IPS-20b (cell line): ENCODE measurements around the gene SSTR5.
"Not testable (repeated sequence)": the region's sequence is repeated elsewhere in the genome, so short reads cannot be mapped to it uniquely, and the experiment has no call there.

Experiments
- H3K27ac ChIP-seq: one replicate; pipeline ENCODE4 v1.5.1; 2013; ENCODE audit warnings: low read length
- H3K27me3 ChIP-seq: 2 replicates; pipeline ENCODE4 v1.6.1; 2013; ENCODE audit warnings: mild to moderate bottlenecking, low read length, inconsistent platforms; ENCODE audit not compliant: insufficient read depth
- H3K36me3 ChIP-seq: 2 replicates; pipeline ENCODE4 v1.6.1; 2013; ENCODE audit warnings: low read depth, mild to moderate bottlenecking, inconsistent platforms, low read length, moderate library complexity; ENCODE audit not compliant: insufficient read depth
- H3K4me1 ChIP-seq: 2 replicates; pipeline ENCODE4 v1.6.1; 2013; ENCODE audit warnings: mild to moderate bottlenecking, control low read depth, inconsistent platforms, low read length, moderate library complexity; ENCODE audit not compliant: insufficient read depth
- H3K4me3 ChIP-seq: 2 replicates; pipeline ENCODE4 v1.5.1; 2013; ENCODE audit warnings: mild to moderate bottlenecking, low read length, inconsistent platforms
- H3K9ac ChIP-seq: 2 replicates; pipeline ENCODE4 v1.6.1; 2013; ENCODE audit warnings: low read depth, mild to moderate bottlenecking, inconsistent platforms, low read length, moderate library complexity
- H3K9me3 ChIP-seq: 2 replicates; pipeline ENCODE4 v1.6.1; 2013; ENCODE audit warnings: mild to moderate bottlenecking, low read depth, low read length, inconsistent platforms; ENCODE audit not compliant: insufficient read depth

The SSTR5 gene

DNA sequence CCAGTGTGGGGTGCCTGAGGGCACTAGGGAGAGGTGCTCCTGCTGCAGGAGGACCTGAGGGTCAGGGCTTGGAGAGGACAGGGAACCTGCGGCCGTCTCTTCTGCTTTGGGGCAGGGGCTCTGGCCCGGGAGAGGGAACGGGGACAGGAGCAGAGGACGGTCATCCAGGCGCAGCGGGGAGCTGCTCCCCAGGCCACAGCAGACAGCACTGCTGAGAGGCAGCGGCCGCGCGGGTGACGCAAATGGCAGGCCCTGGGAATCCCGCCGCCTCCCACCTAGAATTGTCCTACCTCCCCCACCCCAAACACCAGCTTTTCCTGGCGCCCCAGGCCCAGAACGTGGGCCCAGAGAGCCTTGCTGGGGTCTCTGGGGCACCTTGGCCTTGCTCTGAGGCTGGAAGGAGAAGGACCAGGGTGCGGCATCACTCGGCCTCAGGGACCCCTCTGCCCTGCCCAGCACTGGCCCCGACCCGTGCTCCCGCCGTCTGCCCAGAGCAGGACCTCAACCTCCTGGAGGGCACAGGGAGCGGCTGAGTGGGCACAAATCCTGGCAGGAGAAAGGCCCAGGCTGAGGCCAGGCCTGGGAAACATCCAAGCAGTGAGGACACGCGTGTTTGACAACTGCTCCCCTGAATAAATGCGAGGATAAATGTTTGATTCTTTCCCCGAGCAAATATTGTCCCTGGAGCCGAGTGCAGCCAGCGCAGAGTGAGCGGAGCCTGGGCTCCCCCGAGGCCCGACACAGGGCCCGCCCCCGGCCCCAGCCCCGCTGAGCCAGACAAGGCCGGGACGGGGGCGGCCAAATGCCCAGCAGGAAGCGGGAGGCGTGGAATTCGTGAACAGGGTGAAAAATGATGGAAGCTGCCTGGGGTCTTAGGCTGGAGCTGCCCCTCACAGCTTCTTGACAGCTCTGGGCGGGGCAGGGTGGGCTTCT, 8.5 kb downstream of the SSTR5 start:
- no peaks in the 10 kb centered on the region for H3K36me3 ChIP-seq
- H3K27me3 ChIP-seq = no peaks in the 10 kb centered on the region
- no peak overlapping the region for H3K4me3 ChIP-seq
- H3K4me1 ChIP-seq = no peaks in the 10 kb centered on the region
- H3K9me3 ChIP-seq = peaks cover 6% of the 10 kb centered on the region; the same call in 1 of the 2 replicates
- no peak overlapping the region for H3K27ac ChIP-seq
- no peak overlapping the region for H3K9ac ChIP-seq

DNA sequence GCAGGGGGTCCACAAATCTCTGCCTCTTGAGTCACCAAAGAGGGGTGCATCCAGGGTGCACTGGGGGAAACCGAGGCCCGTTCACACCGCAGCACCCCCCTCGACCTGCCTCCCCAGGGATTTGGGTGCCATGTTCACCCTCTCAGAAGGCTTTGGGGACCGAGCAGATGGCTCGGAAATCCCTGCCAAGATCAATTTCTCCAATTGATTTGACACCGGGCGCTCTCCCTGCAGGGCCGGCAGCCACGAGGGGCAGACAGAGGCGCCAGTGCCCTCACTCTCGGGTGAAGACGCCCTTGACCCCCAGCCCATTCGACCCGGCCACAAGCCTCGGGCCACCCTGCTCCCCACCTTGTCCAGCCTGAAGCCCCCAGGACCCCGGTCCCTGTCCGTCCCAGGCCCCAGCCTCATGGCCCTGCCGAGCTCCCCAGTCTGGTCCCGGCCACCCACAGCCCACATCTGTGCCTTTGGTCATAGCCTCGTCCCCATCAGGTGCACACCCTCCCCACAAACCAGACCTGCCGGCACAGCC, 9.3 kb downstream of the SSTR5 start:
- peaks cover 6% of the 10 kb centered on the region; the same call in 1 of the 2 replicates for H3K9me3 ChIP-seq
- H3K36me3 ChIP-seq = no peaks in the 10 kb centered on the region
- no peak overlapping the region for H3K27ac ChIP-seq
- no peak overlapping the region for H3K4me3 ChIP-seq
- no peaks in the 10 kb centered on the region for H3K27me3 ChIP-seq
- H3K9ac ChIP-seq = no peak overlapping the region
- H3K4me1 ChIP-seq = no peaks in the 10 kb centered on the region

DNA sequence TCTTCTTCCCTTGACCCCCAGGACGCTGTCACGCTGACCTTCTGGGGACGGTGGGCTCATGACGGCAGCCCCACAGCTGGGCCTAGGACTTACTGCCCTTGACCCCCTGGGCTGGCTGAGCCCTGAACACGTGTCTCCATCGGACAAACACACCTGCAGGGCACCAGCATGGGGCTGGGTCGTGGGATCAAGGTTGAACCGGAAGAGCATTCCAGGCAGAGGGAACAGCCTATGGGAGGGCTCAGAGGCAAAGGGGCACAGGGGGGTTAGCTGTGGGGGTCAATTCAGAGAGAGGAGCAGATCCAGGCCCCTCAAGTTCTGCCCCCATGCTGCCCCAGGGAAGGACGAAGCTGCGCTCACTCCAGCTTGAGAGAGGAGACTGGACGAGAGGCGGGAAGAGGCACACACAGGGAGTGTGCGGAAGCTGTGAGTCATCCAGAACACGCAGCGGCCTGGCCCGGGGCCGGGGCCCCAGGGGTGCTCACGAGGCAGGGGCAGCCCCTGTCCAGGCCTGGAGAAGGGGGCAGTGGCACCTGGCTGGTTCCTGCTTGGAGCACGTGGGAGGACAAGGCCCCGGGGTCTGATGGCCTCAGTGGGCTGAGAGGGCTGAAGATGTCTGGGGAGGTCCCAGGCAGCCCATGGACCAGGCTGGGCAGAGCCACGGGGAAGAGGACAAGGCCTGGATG, 9.9 kb downstream of the SSTR5 start:
- H3K4me1 ChIP-seq = no peaks in the 10 kb centered on the region
- peaks cover 6% of the 10 kb centered on the region; the same call in 1 of the 2 replicates for H3K9me3 ChIP-seq
- H3K9ac ChIP-seq = no peak overlapping the region
- H3K4me3 ChIP-seq = no peak overlapping the region
- no peaks in the 10 kb centered on the region for H3K36me3 ChIP-seq
- no peak overlapping the region for H3K27ac ChIP-seq
- no peaks in the 10 kb centered on the region for H3K27me3 ChIP-seq

DNA sequence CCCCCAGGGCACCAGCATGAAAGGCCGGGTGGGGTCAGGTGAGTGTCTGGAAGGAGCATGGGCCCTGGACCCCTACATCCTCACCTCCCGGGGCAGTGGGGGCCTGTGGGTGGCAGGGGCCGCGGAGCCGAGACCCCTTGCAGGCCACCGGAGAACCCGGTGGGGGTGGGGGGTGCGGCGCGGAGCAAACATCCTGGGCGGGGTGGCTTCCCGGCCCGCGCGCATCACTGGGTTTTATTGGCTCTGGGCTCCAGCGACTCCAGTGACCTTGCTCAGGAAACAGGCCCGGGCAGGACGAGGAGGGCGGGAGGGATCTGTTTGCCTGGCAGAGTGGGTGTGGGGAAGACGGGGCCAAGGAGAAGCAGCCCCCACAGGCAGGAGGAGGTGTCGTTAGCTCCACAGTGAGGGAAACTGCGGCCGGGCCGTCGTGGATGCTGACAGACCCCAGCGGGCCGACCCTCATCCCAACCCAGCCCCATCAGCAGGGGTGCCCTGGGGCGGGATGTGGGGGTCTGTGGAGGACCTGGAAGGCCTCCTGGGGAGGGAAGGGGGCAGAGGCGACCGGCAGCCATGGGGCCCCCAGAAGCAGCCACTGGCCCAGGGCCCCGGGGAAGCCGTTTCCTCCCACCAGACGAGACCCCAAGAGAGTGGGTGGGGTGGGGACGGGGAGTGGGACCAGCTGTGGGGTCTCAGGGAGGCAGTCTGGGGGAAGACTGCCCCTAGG, 10.6 kb downstream of the SSTR5 start:
- Histone ChIP-seq H3K36me3 (no peaks in the 10 kb centered on the region), H3K9ac (no peak overlapping the region), H3K9me3 (peaks cover 6% of the 10 kb centered on the region; the same call in 1 of the 2 replicates), H3K4me1 (no peaks in the 10 kb centered on the region), H3K27me3 (no peaks in the 10 kb centered on the region), H3K4me3 (no peak overlapping the region), H3K27ac (no peak overlapping the region)

DNA sequence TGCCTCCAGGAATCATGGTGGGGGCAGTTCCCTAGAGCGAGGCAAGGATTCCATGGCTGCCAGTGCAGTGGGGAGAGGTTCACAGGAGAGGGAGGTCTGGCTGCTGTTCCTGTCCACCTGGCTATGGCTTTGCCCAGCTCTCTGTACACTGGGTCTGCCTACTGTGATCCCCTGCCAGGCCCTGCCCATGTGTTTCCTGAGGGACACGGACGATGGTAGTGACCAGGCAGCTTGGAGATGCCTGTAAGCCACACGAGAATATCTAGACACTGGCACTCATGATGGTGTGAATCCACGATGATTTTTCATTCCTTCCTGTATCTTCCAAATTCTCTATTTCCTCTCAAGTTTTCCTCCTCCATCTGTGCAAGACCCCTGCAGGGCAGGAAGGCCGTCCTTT, 12.4 kb downstream of the SSTR5 start:
- Histone ChIP-seq H3K27me3 (no peaks in the 10 kb centered on the region), H3K4me1 (no peaks in the 10 kb centered on the region), H3K9ac (no peak overlapping the region), H3K27ac (no peak overlapping the region), H3K36me3 (no peaks in the 10 kb centered on the region), H3K4me3 (no peak overlapping the region), H3K9me3 (peaks cover 6% of the 10 kb centered on the region; the same call in 1 of the 2 replicates)

DNA sequence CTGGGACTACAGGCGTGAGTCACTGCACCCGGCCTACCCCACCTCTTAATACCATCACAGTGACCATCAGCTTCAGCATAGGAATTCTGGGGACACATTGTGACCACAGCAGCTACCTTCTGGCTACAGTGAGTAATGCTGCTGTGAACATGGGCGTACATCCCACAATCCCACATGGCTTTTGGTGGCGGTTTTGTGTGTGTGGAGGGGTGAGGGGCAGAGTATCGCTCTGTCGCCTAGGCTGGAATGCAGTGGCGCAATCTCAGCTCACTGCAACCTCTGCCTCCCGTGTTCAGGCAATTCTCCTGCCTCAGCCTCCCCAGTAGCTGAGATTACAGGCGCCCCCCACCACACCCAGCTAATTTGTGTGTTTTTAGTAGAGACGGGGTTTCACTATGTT, 13.9 kb downstream of the SSTR5 start:
- not testable (repeated sequence) for H3K9ac ChIP-seq, H3K27ac ChIP-seq, H3K36me3 ChIP-seq, H3K4me3 ChIP-seq, H3K27me3 ChIP-seq, H3K4me1 ChIP-seq, H3K9me3 ChIP-seq

DNA sequence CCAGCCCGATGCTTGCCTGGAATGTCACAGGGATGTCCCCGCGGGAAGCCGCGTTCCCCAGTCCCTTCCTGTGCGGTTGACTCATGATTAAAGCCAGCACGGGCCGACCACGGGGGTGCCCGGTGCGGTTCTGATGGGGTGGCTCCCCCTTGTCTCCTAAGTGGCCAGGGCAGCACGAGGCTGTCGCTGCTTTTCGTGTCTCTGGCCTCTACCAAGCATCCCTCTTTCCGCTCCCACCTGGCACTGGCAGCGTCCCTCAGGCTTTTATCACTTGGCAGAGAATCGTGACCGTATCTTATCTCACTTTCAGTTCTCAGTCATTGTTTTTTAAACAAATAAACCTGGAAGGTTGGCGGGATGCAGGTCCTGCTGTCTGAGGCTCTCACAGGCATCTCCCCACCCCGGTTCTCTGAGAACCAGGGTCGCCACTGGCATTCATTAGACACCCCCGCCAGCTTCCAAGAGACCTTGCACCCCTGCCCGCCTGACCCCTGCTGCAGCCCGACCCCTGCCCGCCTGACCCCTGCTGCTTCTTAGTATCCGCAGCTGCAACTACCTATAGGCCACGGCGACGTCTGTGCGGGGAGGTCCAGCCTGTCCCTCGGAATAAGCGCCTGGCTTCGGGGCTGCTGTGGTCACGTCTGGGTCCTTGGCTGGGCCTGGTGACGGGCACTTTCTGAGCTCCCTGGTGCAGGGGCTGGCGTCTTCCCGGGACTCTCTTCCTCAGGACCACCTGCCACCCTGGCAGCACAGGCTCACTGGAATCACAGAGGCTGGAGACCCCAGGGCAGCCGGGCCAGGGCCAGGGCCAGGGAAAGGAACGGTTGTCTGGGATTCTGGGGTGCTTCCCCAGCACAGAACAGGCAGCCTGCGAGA, 16.0 kb downstream of the SSTR5 start:
- no peak overlapping the region for H3K27ac ChIP-seq
- H3K9ac ChIP-seq = no peak overlapping the region
- no peak overlapping the region for H3K4me3 ChIP-seq
- H3K36me3 ChIP-seq = no peaks in the 10 kb centered on the region
- H3K27me3 ChIP-seq = no peaks in the 10 kb centered on the region
- H3K9me3 ChIP-seq = peaks cover 6% of the 10 kb centered on the region
- H3K4me1 ChIP-seq = no peaks in the 10 kb centered on the region

DNA sequence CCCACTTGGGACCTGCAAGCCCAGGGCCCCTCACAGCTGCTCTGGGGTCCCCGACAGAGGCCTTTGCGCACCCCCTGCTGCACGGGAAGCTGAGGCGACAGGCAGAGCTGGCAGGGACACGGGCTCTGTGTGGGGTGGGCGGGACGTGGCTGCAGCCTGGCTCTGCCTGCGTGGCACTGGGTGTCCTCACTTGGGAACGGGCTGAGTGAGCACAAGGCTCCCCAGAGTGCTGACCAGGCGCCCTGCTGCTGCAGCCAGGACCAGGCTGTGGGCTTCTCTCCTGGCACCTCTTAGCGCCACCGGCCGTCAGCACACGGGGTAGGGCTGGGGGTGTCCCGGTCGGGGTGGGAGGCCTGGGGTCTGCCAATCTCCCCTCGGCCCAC, 16.9 kb downstream of the SSTR5 start:
- no peak overlapping the region for H3K4me3 ChIP-seq
- no peaks in the 10 kb centered on the region for H3K4me1 ChIP-seq
- no peaks in the 10 kb centered on the region for H3K27me3 ChIP-seq
- H3K27ac ChIP-seq = no peak overlapping the region
- no peak overlapping the region for H3K9ac ChIP-seq
- peaks cover 6% of the 10 kb centered on the region for H3K9me3 ChIP-seq
- H3K36me3 ChIP-seq = no peaks in the 10 kb centered on the region

DNA sequence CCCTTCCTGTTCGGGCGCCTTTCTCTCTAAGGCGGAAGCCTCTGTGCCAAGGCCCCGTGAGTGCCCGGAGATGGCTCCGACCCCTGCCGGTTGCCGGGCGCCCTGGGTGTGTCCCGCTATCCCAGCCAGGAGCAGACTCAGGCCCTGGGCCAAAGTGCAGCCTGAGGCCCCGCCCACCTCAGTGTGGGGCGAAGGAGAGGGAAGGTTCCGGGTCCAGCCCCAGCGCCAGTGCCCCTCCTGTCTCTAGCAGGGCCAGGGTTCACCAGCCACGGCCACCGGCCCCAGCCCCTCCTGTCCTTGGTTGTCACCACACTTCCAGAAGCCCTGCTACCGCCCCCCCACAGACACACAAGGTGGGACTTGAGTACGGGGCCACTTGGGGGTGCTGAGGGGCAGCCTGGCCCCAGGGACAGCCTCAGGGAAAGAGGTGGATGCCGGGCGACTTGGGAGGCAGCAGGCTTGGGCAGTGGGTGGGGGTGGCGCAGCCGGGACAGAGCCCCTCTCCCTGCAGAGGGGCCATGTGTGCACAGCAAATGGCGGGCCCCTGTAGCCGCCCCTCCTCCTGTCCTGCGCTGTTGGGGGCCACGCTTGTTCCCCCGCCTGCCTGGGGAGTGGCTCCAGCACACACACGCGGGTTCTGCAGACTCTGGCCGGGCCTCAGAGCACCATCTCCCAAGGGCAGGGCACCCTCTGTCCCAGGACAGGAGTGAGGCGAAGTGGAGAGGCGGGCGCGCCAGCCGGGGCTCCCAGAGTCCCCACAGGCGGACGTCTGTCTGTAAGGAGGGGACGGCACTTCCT, 17.5 kb downstream of the SSTR5 start:
- Histone ChIP-seq H3K27me3 (no peaks in the 10 kb centered on the region), H3K9ac (no peak overlapping the region), H3K27ac (no peak overlapping the region), H3K4me3 (no peak overlapping the region), H3K9me3 (peaks cover 3% of the 10 kb centered on the region), H3K4me1 (no peaks in the 10 kb centered on the region), H3K36me3 (no peaks in the 10 kb centered on the region)
